IMR-90 (cell line): ENCODE data around the gene CD34.

ENCODE experiments used
- BHLHE40 ChIP-seq: fragments of 150-350 bp; IDR thresholded peaks from 2 replicates; pipeline ENCODE4 v1.6.1; 2016; ENCODE audit warnings: mild to moderate bottlenecking, low read depth, low read length
- CEBPB ChIP-seq: IDR thresholded peaks from 2 replicates; pipeline ENCODE4 v1.6.1; 2012; ENCODE audit warnings: low read depth, low read length, improper control_type of control experiment
- CHD1 ChIP-seq: IDR thresholded peaks from 2 replicates; pipeline ENCODE4 v1.6.1; 2012; ENCODE audit warnings: low read depth, low read length, improper control_type of control experiment
- CTCF ChIP-seq: conservative IDR thresholded peaks from 2 replicates; pipeline ENCODE4 v1.5.1; 2012; ENCODE audit warnings: mild to moderate bottlenecking, low read depth, low read length, improper control_type of control experiment
- FOS ChIP-seq: fragments of 150-350 bp; IDR thresholded peaks from 2 replicates; pipeline ENCODE4 v1.6.1; 2016; ENCODE audit warnings: low read depth, low read length
- MAFK ChIP-seq: IDR thresholded peaks from 2 replicates; pipeline ENCODE4 v1.6.1; 2012; ENCODE audit warnings: low read depth, low read length, improper control_type of control experiment
- MXI1 ChIP-seq: IDR thresholded peaks from 2 replicates; pipeline ENCODE4 v1.6.1; 2012; ENCODE audit warnings: low read depth, mild to moderate bottlenecking, low read length, moderate library complexity, borderline replicate concordance
- POLR2A ChIP-seq: IDR thresholded peaks from 2 replicates; pipeline ENCODE4 v1.6.1; 2012; ENCODE audit warnings: mild to moderate bottlenecking, low read depth, low read length
- RAD21 ChIP-seq: IDR thresholded peaks from 2 replicates; pipeline ENCODE4 v1.6.1; 2012; ENCODE audit warnings: low read length, improper control_type of control experiment
- RCOR1 ChIP-seq: IDR thresholded peaks from 2 replicates; pipeline ENCODE4 v1.6.1; 2012; ENCODE audit warnings: mild to moderate bottlenecking, low read length, improper control_type of control experiment; ENCODE audit not compliant: insufficient replicate concordance
- RFX5 ChIP-seq: IDR thresholded peaks from 2 replicates; pipeline ENCODE4 v1.8.0; 2012; ENCODE audit warnings: low read depth, mild to moderate bottlenecking, low read length, moderate library complexity
- USF2 ChIP-seq: fragments of 150-350 bp; IDR thresholded peaks from 2 replicates; pipeline ENCODE4 v1.6.1; 2017; ENCODE audit warnings: mild to moderate bottlenecking, antibody characterized with exemption, low read length, low read depth

DNA sequence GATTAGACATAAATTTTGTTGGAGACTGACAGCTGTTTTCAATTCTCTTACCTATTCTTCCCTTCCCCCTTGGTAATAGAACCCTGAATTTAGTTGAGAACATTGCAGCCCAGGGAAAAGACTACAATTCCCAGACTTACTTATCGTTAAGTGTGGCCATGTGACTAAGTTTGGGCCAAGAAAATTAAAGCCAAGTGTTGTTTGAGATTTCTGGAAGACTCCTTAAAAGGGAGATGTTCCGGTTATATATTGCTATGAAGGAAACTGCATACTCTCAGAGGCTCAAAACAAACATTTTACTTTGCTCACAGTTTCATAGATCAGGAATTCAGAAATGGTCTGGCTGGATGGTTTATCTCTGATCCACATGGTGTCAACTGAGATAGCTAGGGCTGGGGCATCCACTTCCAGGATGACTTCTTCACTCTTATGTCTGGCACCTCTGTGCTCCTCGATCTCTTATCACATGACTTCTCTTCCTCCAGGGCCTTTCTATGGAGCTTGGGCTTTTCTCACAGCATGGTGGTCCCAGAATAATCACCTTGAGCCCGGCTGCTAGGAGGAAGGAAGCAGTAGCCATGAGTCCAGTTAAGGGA is 22.4 kb upstream of the CD34 start:
- TF ChIP-seq CTCF (no peak), POLR2A (no peak), BHLHE40 (no peak), MXI1 (no peak), CHD1 (no peak), USF2 (no peak; the same call in 1 of the 2 replicates), MAFK (no peak), RAD21 (no peak), RCOR1 (no peak), RFX5 (no peak), FOS (no peak), CEBPB (no peak)
